ENCODE data around the gene TEKT3. TPM values are rescaled to one million over a fixed set of nuclear protein-coding genes. Genes with fewer than 3 reads are reported as not detected.
A peak's percentile ranks its signal among the peaks of the same experiment; 100 is the strongest.

TEKT3 gene
- total and polyA plus RNA-seq, 2 experiments from 2014 or later, result 0.12 TPM; not detected in 1

GRCh38 chr17:15309236-15309635 lies 32.2 kb downstream of the TEKT3 start:
- Histone ChIP-seq H3K27me3 (no peaks in the 10 kb centered on the region), H3K36me3 (no peaks in the 10 kb centered on the region), H3K4me3 (no peak overlapping the region), H3K9me3 (ENCODE audit: low read depth) (no peaks in the 10 kb centered on the region), H3K4me1 (ENCODE audit: low read depth) (no peaks in the 10 kb centered on the region), H3K27ac (no peak overlapping the region)
- no peak for DNase-seq (ENCODE audit: low read depth in 1 of 2, low spot score in 1 of 2)
- TF ChIP-seq CTCF (IDR thresholded peaks at IDR 0.05; ENCODE audit: low read depth, low read length), result no peak

GRCh38 chr17:15308758-15309157 lies 32.6 kb downstream of the TEKT3 start:
- DNase-seq (ENCODE audit: low read depth in 1 of 2, low spot score in 1 of 2), result no peak
- no peaks in the 10 kb centered on the region for H3K4me1 ChIP-seq (ENCODE audit: low read depth)
- H3K36me3 ChIP-seq, result no peaks in the 10 kb centered on the region
- no peaks in the 10 kb centered on the region for H3K27me3 ChIP-seq
- no peak overlapping the region for H3K27ac ChIP-seq
- H3K9me3 ChIP-seq (ENCODE audit: low read depth), result no peaks in the 10 kb centered on the region
- H3K4me3 ChIP-seq, result no peak overlapping the region
- TF ChIP-seq CTCF (IDR thresholded peaks at IDR 0.05; ENCODE audit: low read depth, low read length), result no peak

GRCh38 chr17:15307710-15308111 lies 33.7 kb downstream of the TEKT3 start:
- TF ChIP-seq CTCF (IDR thresholded peaks at IDR 0.05; ENCODE audit: low read depth, low read length), result no peak
- Histone ChIP-seq H3K4me3 (no peak overlapping the region), H3K27ac (no peak overlapping the region), H3K36me3 (no peaks in the 10 kb centered on the region), H3K9me3 (ENCODE audit: low read depth) (no peaks in the 10 kb centered on the region), H3K27me3 (no peaks in the 10 kb centered on the region), H3K4me1 (ENCODE audit: low read depth) (no peaks in the 10 kb centered on the region)
- DNase-seq (ENCODE audit: low read depth in 1 of 2, low spot score in 1 of 2), result peak in 1 of 2 donors; percentile 29

GRCh38 chr17:15303851-15304250 lies 37.5 kb downstream of the TEKT3 start:
- Histone ChIP-seq H3K36me3 (no peaks in the 10 kb centered on the region), H3K9me3 (ENCODE audit: low read depth) (no peaks in the 10 kb centered on the region), H3K4me3 (no peak overlapping the region), H3K4me1 (ENCODE audit: low read depth) (no peaks in the 10 kb centered on the region), H3K27me3 (peaks cover 7% of the 10 kb centered on the region), H3K27ac (no peak overlapping the region)
- DNase-seq (ENCODE audit: low read depth in 1 of 2, low spot score in 1 of 2), result no peak
- TF ChIP-seq CTCF (IDR thresholded peaks at IDR 0.05; ENCODE audit: low read depth, low read length), result no peak

- TF ChIP-seq CTCF (IDR thresholded peaks at IDR 0.05; ENCODE audit: low read depth, low read length), result no peak
- Histone ChIP-seq H3K4me3 (no peak overlapping the region), H3K36me3 (no peaks in the 10 kb centered on the region), H3K27ac (no peak overlapping the region), H3K4me1 (ENCODE audit: low read depth) (no peaks in the 10 kb centered on the region), H3K27me3 (peaks cover 7% of the 10 kb centered on the region), H3K9me3 (ENCODE audit: low read depth) (no peaks in the 10 kb centered on the region)
- DNase-seq (ENCODE audit: low read depth in 1 of 2, low spot score in 1 of 2), result no peak
Observed at GRCh38 chr17:15303268-15303667, 38.1 kb downstream of the TEKT3 start.

- no peaks in the 10 kb centered on the region for H3K36me3 ChIP-seq
- H3K27me3 ChIP-seq, result peaks cover 7% of the 10 kb centered on the region
- DNase-seq (ENCODE audit: low read depth in 1 of 2, low spot score in 1 of 2), result no peak
- no peak overlapping the region for H3K4me3 ChIP-seq
- no peaks in the 10 kb centered on the region for H3K9me3 ChIP-seq (ENCODE audit: low read depth)
- H3K27ac ChIP-seq, result no peak overlapping the region
- TF ChIP-seq CTCF (IDR thresholded peaks at IDR 0.05; ENCODE audit: low read depth, low read length), result no peak
- no peaks in the 10 kb centered on the region for H3K4me1 ChIP-seq (ENCODE audit: low read depth)
Observed at GRCh38 chr17:15301845-15302244, 39.6 kb downstream of the TEKT3 start.
